ENCODE measurements around the gene MAGEF1. TPM values are rescaled to one million over a fixed set of nuclear protein-coding genes. Genes with fewer than 3 reads are reported as not detected.
A peak's percentile ranks its signal among the peaks of the same experiment; 100 is the strongest.

MAGEF1 gene
- total and polyA plus RNA-seq, 9 of the 15 experiments (the other 6 are each of a cell fraction or from before 2014, with no cell fraction given) = 1.5 to 39.1 (median 19.8) TPM

- WGBS (ENCODE audit: insufficient coverage, low coverage, missing lambda C conversion rate) = 4% methylated on average over 5 of the region's 5 CpGs
- intact Hi-C loops (cut with micrococcal nuclease) = no loop called here
These were observed 23.5 kb downstream of the MAGEF1 start for GRCh38 chr3:184688251-184688881.

More at GRCh38 chr3:184688251-184688881, 23.5 kb downstream of the MAGEF1 start:
- Histone ChIP-seq H3K4me1 (replicated peaks in 1 of 2; ENCODE audit: control insufficient read depth in 2 of 2, insufficient read depth in 2 of 2, low read length in 2 of 2) (peaks cover 0 to 8% of the 10 kb centered on the region in 2 experiments; a peak in 2 of 5 replicates), H3K9me3 (replicated peaks; ENCODE audit: control insufficient read depth, insufficient read depth, low read depth, low read length) (no peaks in the 10 kb centered on the region), H3K36me3 (ENCODE audit: control insufficient read depth, insufficient read depth, low read length) (no peaks in the 10 kb centered on the region), H3K4me2 (ENCODE audit: insufficient read depth, low read length) (no peak overlapping the region), H2AFZ (ENCODE audit: low read depth, low read length) (no peak overlapping the region), H3K27me3 (ENCODE audit: control insufficient read depth in 2 of 2, insufficient read depth in 2 of 2, low read length in 2 of 2) (peaks cover 44 to 86% of the 10 kb centered on the region in 2 experiments), H3K27ac (ENCODE audit: extremely low read depth, low read depth, low read length) (no peak overlapping the region), H3K79me2 (ENCODE audit: control insufficient read depth, insufficient read depth, low read length) (no peaks in the 10 kb centered on the region), H3K9ac (ENCODE audit: insufficient read depth in 1 of 2, low read depth in 2 of 2, low read length in 2 of 2) (no peak overlapping the region), H4K20me1 (replicated peaks; ENCODE audit: control insufficient read depth, insufficient read depth, low read length) (peaks cover 5% of the 10 kb centered on the region), H3K4me3 (no peak overlapping the region), H3K9me1 (ENCODE audit: control insufficient read depth, insufficient read depth, low read length) (no peaks in the 10 kb centered on the region)
- CTCF ChIA-PET (ENCODE audit: low intra/inter-chr PET ratio) = no interaction called here
- POLR2A ChIA-PET = interaction anchor here (0.6 to 1.3 kb wide), 3 partner anchors 10 to 78 kb away, joined by 3 read pairs; no protein-coding TSS in a partner anchor
- in situ Hi-C loops (cut with MboI) = no loop called here
- DNase-seq (ENCODE audit: extremely low read depth in 1 of 4, low spot score in 3 of 4) (no peak), ATAC-seq (no peak), FAIRE-seq (no peak)
- TF ChIP-seq NFE2 (IDR thresholded peaks at IDR 0.05; ENCODE audit: low read depth) = no peak
- TF ChIP-seq CTCF (IDR thresholded peaks at IDR 0.05 in 2 of 3, conservative IDR thresholded peaks at IDR 0.05 in 1 of 3; ENCODE audit: insufficient read depth in 2 of 3, low read depth in 1 of 3, low read length in 3 of 3) = 0 out of 6 replicates have a peak, but pooled peaks of 1 of the 3 experiments have one; percentile 5
- no peak for TF ChIP-seq XRCC3 (IDR thresholded peaks at IDR 0.05)
- no peak for TF ChIP-seq ZNF551 (CRISPR knock-in tag; IDR thresholded peaks at IDR 0.05)
- TF ChIP-seq CREB3 (tag; conservative IDR thresholded peaks at IDR 0.05; ENCODE audit: low read depth) = no peak
- no TSS peak for BruUV-seq (replicated peaks)
